ENCODE data around the gene HIRIP3.

DNA sequence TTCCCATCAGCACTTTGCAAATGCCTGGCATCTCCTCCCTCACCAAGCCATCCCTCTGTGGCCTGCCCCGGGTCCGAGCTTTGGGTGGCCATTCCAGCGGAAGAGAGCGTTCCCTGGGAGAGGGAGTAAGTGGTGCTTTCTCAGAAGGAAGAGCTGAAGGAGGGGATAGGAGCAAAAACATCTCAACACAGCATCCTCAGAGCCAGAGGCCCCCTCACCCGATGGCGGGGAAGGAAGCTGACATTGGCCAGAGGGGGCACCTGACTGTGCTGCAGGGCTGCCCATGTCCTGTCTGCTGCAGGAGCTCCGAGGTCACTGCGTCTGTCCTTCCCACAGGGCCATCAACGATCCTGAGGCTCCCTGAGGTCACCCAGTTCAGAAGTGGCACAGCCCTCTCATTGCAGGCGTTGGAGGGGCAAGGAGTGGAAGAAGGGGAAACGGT is 36.1 kb upstream of the HIRIP3 start:
- no peak for TF ChIP-seq POLR2A (IDR thresholded peaks at IDR 0.05; ENCODE audit: insufficient read depth in 1 of 2, low read depth in 2 of 2, low read length in 2 of 2)
- TF ChIP-seq, protein P1, sequence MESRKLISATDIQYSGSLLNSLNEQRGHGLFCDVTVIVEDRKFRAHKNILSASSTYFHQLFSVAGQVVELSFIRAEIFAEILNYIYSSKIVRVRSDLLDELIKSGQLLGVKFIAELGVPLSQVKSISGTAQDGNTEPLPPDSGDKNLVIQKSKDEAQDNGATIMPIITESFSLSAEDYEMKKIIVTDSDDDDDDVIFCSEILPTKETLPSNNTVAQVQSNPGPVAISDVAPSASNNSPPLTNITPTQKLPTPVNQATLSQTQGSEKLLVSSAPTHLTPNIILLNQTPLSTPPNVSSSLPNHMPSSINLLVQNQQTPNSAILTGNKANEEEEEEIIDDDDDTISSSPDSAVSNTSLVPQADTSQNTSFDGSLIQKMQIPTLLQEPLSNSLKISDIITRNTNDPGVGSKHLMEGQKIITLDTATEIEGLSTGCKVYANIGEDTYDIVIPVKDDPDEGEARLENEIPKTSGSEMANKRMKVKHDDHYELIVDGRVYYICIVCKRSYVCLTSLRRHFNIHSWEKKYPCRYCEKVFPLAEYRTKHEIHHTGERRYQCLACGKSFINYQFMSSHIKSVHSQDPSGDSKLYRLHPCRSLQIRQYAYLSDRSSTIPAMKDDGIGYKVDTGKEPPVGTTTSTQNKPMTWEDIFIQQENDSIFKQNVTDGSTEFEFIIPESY (CRISPR knock-in tag; IDR thresholded peaks at IDR 0.05), result no peak
- TF ChIP-seq ZNF24 (IDR thresholded peaks at IDR 0.05), result no peak
- TF ChIP-seq, protein P2, sequence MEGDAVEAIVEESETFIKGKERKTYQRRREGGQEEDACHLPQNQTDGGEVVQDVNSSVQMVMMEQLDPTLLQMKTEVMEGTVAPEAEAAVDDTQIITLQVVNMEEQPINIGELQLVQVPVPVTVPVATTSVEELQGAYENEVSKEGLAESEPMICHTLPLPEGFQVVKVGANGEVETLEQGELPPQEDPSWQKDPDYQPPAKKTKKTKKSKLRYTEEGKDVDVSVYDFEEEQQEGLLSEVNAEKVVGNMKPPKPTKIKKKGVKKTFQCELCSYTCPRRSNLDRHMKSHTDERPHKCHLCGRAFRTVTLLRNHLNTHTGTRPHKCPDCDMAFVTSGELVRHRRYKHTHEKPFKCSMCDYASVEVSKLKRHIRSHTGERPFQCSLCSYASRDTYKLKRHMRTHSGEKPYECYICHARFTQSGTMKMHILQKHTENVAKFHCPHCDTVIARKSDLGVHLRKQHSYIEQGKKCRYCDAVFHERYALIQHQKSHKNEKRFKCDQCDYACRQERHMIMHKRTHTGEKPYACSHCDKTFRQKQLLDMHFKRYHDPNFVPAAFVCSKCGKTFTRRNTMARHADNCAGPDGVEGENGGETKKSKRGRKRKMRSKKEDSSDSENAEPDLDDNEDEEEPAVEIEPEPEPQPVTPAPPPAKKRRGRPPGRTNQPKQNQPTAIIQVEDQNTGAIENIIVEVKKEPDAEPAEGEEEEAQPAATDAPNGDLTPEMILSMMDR (CRISPR knock-in tag; IDR thresholded peaks at IDR 0.05), result no peak
- TF ChIP-seq, protein P3, sequence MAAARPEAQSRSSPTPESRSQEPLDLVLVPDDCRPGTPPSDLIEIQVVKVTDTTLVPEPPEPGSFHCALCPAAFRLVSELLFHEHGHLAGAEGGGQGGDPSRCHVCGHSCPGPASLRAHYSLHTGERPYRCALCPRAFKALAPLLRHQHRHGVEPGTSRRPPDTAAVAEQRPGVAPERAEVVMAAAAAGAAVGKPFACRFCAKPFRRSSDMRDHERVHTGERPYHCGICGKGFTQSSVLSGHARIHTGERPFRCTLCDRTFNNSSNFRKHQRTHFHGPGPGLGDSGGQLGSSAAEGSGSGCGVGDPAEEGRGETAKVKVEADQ (CRISPR knock-in tag; IDR thresholded peaks at IDR 0.05; ENCODE audit: borderline replicate concordance), result no peak
- TF ChIP-seq, protein P4, sequence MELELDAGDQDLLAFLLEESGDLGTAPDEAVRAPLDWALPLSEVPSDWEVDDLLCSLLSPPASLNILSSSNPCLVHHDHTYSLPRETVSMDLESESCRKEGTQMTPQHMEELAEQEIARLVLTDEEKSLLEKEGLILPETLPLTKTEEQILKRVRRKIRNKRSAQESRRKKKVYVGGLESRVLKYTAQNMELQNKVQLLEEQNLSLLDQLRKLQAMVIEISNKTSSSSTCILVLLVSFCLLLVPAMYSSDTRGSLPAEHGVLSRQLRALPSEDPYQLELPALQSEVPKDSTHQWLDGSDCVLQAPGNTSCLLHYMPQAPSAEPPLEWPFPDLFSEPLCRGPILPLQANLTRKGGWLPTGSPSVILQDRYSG (CRISPR knock-in tag; IDR thresholded peaks at IDR 0.05), result no peak
- TF ChIP-seq, protein P5, sequence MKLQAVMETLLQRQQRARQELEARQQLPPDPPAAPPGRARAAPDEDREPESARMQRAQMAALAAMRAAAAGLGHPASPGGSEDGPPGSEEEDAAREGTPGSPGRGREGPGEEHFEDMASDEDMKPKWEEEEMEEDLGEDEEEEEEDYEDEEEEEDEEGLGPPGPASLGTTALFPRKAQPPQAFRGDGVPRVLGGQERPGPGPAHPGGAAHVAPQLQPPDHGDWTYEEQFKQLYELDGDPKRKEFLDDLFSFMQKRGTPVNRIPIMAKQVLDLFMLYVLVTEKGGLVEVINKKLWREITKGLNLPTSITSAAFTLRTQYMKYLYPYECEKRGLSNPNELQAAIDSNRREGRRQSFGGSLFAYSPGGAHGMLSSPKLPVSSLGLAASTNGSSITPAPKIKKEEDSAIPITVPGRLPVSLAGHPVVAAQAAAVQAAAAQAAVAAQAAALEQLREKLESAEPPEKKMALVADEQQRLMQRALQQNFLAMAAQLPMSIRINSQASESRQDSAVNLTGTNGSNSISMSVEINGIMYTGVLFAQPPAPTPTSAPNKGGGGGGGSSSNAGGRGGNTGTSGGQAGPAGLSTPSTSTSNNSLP (IDR thresholded peaks at IDR 0.05; ENCODE audit: low read depth, low read length), result no peak
- no peak for TF ChIP-seq FOXO1 (CRISPR knock-in tag; IDR thresholded peaks at IDR 0.05)
- no peak for TF ChIP-seq RNF2 (conservative IDR thresholded peaks at IDR 0.05; ENCODE audit: low read depth)
- TF ChIP-seq SRSF9 (IDR thresholded peaks at IDR 0.05; ENCODE audit: borderline replicate concordance, insufficient read depth, low read depth, low read length, poor library complexity, severe bottlenecking), result no peak
- no peak for TF ChIP-seq SIN3B (IDR thresholded peaks at IDR 0.05; ENCODE audit: low read length)
- TF ChIP-seq PHB2 (IDR thresholded peaks at IDR 0.05; ENCODE audit: partially characterized antibody), result no peak
- no peak for TF ChIP-seq ZFP41 (CRISPR knock-in tag; IDR thresholded peaks at IDR 0.05; ENCODE audit: borderline replicate concordance)
- TF ChIP-seq, protein P6, sequence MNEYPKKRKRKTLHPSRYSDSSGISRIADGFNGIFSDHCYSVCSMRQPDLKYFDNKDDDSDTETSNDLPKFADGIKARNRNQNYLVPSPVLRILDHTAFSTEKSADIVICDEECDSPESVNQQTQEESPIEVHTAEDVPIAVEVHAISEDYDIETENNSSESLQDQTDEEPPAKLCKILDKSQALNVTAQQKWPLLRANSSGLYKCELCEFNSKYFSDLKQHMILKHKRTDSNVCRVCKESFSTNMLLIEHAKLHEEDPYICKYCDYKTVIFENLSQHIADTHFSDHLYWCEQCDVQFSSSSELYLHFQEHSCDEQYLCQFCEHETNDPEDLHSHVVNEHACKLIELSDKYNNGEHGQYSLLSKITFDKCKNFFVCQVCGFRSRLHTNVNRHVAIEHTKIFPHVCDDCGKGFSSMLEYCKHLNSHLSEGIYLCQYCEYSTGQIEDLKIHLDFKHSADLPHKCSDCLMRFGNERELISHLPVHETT (CRISPR knock-in tag; conservative IDR thresholded peaks at IDR 0.05), result no peak

Measured in HepG2 (cell line).